Liver (tissue), 3 donors: ENCODE measurements around the gene SIPA1L3.

Source experiments
- ATF3 ChIP-seq: IDR thresholded peaks from 2 replicates; pipeline ENCODE4 v1.6.1; 2016; ENCODE audit warnings: antibody characterized with exemption
- CTCF ChIP-seq: fragments of 150-350 bp; IDR thresholded peaks from 2 replicates; pipeline ENCODE4 v1.5.1; 2017; ENCODE audit warnings: improper control_type of control experiment, low read depth, low read length; ENCODE audit not compliant: missing input control
- FOXA1 ChIP-seq: IDR thresholded peaks from 2 replicates; pipeline ENCODE4 v1.6.1; 2016; ENCODE audit warnings: antibody characterized with exemption
- REST ChIP-seq: IDR thresholded peaks from 2 replicates; pipeline ENCODE4 v1.6.1; 2016; ENCODE audit warnings: antibody characterized with exemption, mild to moderate bottlenecking
- donor health status: healthy.
- donor health status: healthy.

GRCh38 chr19:37983153-37983552 is 76.1 kb downstream of the SIPA1L3 start:
- TF ChIP-seq REST (no peak), ATF3 (no peak), CTCF (no peak), FOXA1 (no peak)
